ENCODE measurements around the gene SCD5. TPM values are rescaled to one million over a fixed set of nuclear protein-coding genes. Genes with fewer than 3 reads are reported as not detected.

SCD5 gene
- total RNA-seq, 1 donor from 2014 or later = 61.7 TPM

DNA sequence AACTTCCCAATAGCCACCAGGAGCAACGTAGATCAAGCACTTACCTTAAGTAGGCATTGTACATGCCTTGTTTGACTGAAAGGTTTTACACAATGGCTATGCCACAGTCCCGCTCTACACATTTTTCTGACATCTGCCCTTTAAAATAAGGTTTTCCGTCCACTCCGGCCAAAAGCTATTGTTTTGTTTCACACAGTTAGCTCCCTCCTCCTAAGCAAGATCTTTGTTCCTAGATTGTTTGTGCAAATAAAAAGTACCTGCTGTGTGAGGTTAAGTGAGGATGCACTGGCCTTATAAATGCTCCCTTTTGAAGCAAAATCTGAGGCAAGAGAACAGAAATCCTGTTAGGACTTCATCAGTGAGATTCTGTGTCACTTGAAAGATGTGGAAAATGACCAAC lies 11.8 kb downstream of the SCD5 start:
- Histone ChIP-seq H2AFZ (ENCODE audit: low read depth, low read length) (no peak overlapping the region), H3K4me1 (ENCODE audit: insufficient read depth, low read length) (peaks cover 34% of the 10 kb centered on the region), H3K27me3 (ENCODE audit: insufficient read depth, low read length) (no peaks in the 10 kb centered on the region), H3K4me2 (ENCODE audit: low read length) (peak overlapping the region; percentile 1), H3K9ac (ENCODE audit: low read length) (no peak overlapping the region), H3K9me3 (ENCODE audit: insufficient read depth, low read depth, low read length) (no peaks in the 10 kb centered on the region), H3K4me3 (ENCODE audit: insufficient read depth, low read depth, low read length) (no peak overlapping the region), H3K79me2 (ENCODE audit: insufficient read depth, low read length) (peaks cover 62% of the 10 kb centered on the region), H3K36me3 (ENCODE audit: insufficient read depth, low read length) (no peaks in the 10 kb centered on the region), H3K27ac (ENCODE audit: low read depth, low read length) (no peak overlapping the region), H4K20me1 (ENCODE audit: insufficient read depth, low read length) (peaks cover 17% of the 10 kb centered on the region)
- FAIRE-seq (no peak), DNase-seq (ENCODE audit: low read depth) (no peak)
- Mint-ChIP-seq H3K27ac (ENCODE audit: unreplicated experiment) (peak overlapping the region; percentile 14), H3K4me3 (ENCODE audit: unreplicated experiment) (no peak overlapping the region), H3K36me3 (ENCODE audit: low read depth, unreplicated experiment) (peaks cover 11% of the 10 kb centered on the region), H3K4me1 (ENCODE audit: low read depth, unreplicated experiment) (peaks cover 74% of the 10 kb centered on the region), H3K27me3 (ENCODE audit: low read depth, unreplicated experiment) (no peaks in the 10 kb centered on the region), H3K9me3 (ENCODE audit: unreplicated experiment) (no peaks in the 10 kb centered on the region)
- no peak for TF ChIP-seq EZH2 (IDR thresholded peaks at IDR 0.05; ENCODE audit: insufficient read depth, low read length)
- TF ChIP-seq, protein P1, sequence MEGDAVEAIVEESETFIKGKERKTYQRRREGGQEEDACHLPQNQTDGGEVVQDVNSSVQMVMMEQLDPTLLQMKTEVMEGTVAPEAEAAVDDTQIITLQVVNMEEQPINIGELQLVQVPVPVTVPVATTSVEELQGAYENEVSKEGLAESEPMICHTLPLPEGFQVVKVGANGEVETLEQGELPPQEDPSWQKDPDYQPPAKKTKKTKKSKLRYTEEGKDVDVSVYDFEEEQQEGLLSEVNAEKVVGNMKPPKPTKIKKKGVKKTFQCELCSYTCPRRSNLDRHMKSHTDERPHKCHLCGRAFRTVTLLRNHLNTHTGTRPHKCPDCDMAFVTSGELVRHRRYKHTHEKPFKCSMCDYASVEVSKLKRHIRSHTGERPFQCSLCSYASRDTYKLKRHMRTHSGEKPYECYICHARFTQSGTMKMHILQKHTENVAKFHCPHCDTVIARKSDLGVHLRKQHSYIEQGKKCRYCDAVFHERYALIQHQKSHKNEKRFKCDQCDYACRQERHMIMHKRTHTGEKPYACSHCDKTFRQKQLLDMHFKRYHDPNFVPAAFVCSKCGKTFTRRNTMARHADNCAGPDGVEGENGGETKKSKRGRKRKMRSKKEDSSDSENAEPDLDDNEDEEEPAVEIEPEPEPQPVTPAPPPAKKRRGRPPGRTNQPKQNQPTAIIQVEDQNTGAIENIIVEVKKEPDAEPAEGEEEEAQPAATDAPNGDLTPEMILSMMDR (IDR thresholded peaks at IDR 0.05; ENCODE audit: insufficient read depth, low read depth, low read length) = no peak

- Histone ChIP-seq H3K9me3 (ENCODE audit: insufficient read depth, low read depth, low read length) (no peaks in the 10 kb centered on the region), H3K4me1 (ENCODE audit: insufficient read depth, low read length) (peaks cover 41% of the 10 kb centered on the region), H3K27me3 (ENCODE audit: insufficient read depth, low read length) (no peaks in the 10 kb centered on the region), H3K36me3 (ENCODE audit: insufficient read depth, low read length) (no peaks in the 10 kb centered on the region), H4K20me1 (ENCODE audit: insufficient read depth, low read length) (peaks cover 21% of the 10 kb centered on the region), H3K79me2 (ENCODE audit: insufficient read depth, low read length) (peaks cover 60% of the 10 kb centered on the region), H3K4me3 (ENCODE audit: insufficient read depth, low read depth, low read length) (peak overlapping the region; percentile 40), H2AFZ (ENCODE audit: low read depth, low read length) (peak overlapping the region; percentile 6), H3K27ac (ENCODE audit: low read depth, low read length) (peak overlapping the region; percentile 81), H3K4me2 (ENCODE audit: low read length) (peak overlapping the region; percentile 86), H3K9ac (ENCODE audit: low read length) (peak overlapping the region; percentile 73)
- H3K4me3 Mint-ChIP-seq (ENCODE audit: unreplicated experiment) = peak overlapping the region; percentile 75
- no peaks in the 10 kb centered on the region for H3K9me3 Mint-ChIP-seq (ENCODE audit: unreplicated experiment)
- H3K27ac Mint-ChIP-seq (ENCODE audit: unreplicated experiment) = peak overlapping the region; percentile 91
- DNase-seq (ENCODE audit: low read depth) (peak; percentile 94), FAIRE-seq (peak; percentile 81)
- H3K36me3 Mint-ChIP-seq (ENCODE audit: low read depth, unreplicated experiment) = peaks cover 11% of the 10 kb centered on the region
- H3K4me1 Mint-ChIP-seq (ENCODE audit: low read depth, unreplicated experiment) = peaks cover 74% of the 10 kb centered on the region
- TF ChIP-seq, protein P1 (IDR thresholded peaks at IDR 0.05; ENCODE audit: insufficient read depth, low read depth, low read length) = no peak
- no peak for TF ChIP-seq EZH2 (IDR thresholded peaks at IDR 0.05; ENCODE audit: insufficient read depth, low read length)
- H3K27me3 Mint-ChIP-seq (ENCODE audit: low read depth, unreplicated experiment) = no peaks in the 10 kb centered on the region
These were observed 12.8 kb downstream of the SCD5 start for GRCh38 chr4:82785611-82786400.

Data from astrocyte (in vitro differentiated cells and primary cell).